ENCODE results near the gene CNNM4. TPM values are rescaled to one million over a fixed set of nuclear protein-coding genes. Genes with fewer than 3 reads are reported as not detected.
A peak's percentile ranks its signal among the peaks of the same experiment; 100 is the strongest.

Gene CNNM4
- total RNA-seq, 2 donors from 2014 or later, result 9.2 to 13.9 TPM

GRCh38 chr2:96817882-96818281, 57.2 kb downstream of the CNNM4 start:
- no peaks in the 10 kb centered on the region for H3K27me3 ChIP-seq (replicated peaks; ENCODE audit: insufficient read depth)
- no peaks in the 10 kb centered on the region for H3K9me3 ChIP-seq
- H3K27ac ChIP-seq, result no peak overlapping the region
- H3K36me3 ChIP-seq, result no peaks in the 10 kb centered on the region
- peaks cover 16% of the 10 kb centered on the region for H3K4me1 ChIP-seq (replicated peaks)
- no peak for DNase-seq (ENCODE audit: low spot score)
- peak overlapping the region in 1 of 2 donors; percentile 70 for H3K4me3 ChIP-seq
- 75% methylated on average over 8 of the region's 8 CpGs for whole genome bisulfite sequencing
- intact Hi-C loops (cut with DNase I), result loop anchor here (5.0 kb wide), 2 partner anchors 39 to 286 kb away; partner anchors contain the start of gene ANKRD39
- TF ChIP-seq POLR2AphosphoS5 (IDR thresholded peaks at IDR 0.05) (no peak), POLR2A (IDR thresholded peaks at IDR 0.05) (no peak)
- TF ChIP-seq, protein P1, sequence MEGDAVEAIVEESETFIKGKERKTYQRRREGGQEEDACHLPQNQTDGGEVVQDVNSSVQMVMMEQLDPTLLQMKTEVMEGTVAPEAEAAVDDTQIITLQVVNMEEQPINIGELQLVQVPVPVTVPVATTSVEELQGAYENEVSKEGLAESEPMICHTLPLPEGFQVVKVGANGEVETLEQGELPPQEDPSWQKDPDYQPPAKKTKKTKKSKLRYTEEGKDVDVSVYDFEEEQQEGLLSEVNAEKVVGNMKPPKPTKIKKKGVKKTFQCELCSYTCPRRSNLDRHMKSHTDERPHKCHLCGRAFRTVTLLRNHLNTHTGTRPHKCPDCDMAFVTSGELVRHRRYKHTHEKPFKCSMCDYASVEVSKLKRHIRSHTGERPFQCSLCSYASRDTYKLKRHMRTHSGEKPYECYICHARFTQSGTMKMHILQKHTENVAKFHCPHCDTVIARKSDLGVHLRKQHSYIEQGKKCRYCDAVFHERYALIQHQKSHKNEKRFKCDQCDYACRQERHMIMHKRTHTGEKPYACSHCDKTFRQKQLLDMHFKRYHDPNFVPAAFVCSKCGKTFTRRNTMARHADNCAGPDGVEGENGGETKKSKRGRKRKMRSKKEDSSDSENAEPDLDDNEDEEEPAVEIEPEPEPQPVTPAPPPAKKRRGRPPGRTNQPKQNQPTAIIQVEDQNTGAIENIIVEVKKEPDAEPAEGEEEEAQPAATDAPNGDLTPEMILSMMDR (IDR thresholded peaks at IDR 0.05), result no peak

GRCh38 chr2:96819128-96819875, 58.6 kb downstream of the CNNM4 start:
- no peak for TF ChIP-seq POLR2A (IDR thresholded peaks at IDR 0.05)
- no peak for TF ChIP-seq POLR2AphosphoS5 (IDR thresholded peaks at IDR 0.05)
- TF ChIP-seq, protein P1 (IDR thresholded peaks at IDR 0.05), result no peak
- intact Hi-C loops (cut with DNase I), result loop anchor here (5.0 kb wide), 2 partner anchors 38 to 287 kb away; partner anchors contain the start of gene ANKRD39
- Histone ChIP-seq H3K36me3 (no peaks in the 10 kb centered on the region), H3K9me3 (no peaks in the 10 kb centered on the region), H3K27ac (no peak overlapping the region), H3K4me1 (replicated peaks) (peaks cover 22% of the 10 kb centered on the region), H3K27me3 (replicated peaks; ENCODE audit: insufficient read depth) (no peaks in the 10 kb centered on the region), H3K4me3 (no peak overlapping the region)
- WGBS, result 53% methylated on average over 10 of the region's 10 CpGs
- DNase-seq (ENCODE audit: low spot score), result no peak

DNA sequence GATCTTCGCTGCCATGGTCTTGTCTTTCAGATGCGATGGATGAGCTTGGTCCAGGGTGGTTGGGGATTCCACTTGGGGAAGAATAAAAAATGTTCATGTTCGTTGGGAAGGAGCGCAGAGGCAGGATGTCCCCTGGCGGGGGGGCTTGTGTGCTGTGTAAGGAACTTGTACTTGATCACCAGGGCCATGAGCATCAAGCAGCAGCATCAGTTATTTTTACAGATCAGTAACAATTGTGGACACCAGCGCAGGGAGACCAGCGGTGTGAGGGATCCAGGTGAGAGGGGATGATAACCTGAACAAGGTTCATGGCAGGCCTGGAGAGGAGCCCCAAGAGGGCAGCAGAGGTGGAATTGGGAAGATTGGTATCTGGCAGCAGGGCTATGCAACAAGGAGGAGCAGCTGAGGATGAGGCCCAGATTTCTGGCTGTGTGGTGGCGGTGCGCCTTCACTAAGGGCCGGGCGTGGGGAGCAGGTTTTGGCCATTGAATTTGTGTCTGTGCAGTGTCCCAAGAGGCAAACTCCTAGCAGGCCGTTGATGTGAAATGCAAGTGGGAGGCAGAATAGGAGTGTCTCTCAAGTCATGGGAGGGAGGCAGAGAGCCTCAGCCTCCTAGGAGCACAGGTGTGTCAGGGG, 59.3 kb downstream of the CNNM4 start:
- Histone ChIP-seq H3K27me3 (replicated peaks; ENCODE audit: insufficient read depth) (no peaks in the 10 kb centered on the region), H3K27ac (no peak overlapping the region), H3K4me1 (replicated peaks) (peaks cover 22% of the 10 kb centered on the region), H3K9me3 (no peaks in the 10 kb centered on the region), H3K4me3 (no peak overlapping the region), H3K36me3 (no peaks in the 10 kb centered on the region)
- WGBS, result 87% methylated on average over 12 of the region's 12 CpGs
- intact Hi-C loops (cut with DNase I), result loop anchor here (5.0 kb wide), 2 partner anchors 37 to 288 kb away; partner anchors contain the start of gene ANKRD39
- DNase-seq (ENCODE audit: low spot score), result no peak
- TF ChIP-seq POLR2A (IDR thresholded peaks at IDR 0.05) (no peak), POLR2AphosphoS5 (IDR thresholded peaks at IDR 0.05) (no peak)
- TF ChIP-seq, protein P1 (IDR thresholded peaks at IDR 0.05), result no peak

DNA sequence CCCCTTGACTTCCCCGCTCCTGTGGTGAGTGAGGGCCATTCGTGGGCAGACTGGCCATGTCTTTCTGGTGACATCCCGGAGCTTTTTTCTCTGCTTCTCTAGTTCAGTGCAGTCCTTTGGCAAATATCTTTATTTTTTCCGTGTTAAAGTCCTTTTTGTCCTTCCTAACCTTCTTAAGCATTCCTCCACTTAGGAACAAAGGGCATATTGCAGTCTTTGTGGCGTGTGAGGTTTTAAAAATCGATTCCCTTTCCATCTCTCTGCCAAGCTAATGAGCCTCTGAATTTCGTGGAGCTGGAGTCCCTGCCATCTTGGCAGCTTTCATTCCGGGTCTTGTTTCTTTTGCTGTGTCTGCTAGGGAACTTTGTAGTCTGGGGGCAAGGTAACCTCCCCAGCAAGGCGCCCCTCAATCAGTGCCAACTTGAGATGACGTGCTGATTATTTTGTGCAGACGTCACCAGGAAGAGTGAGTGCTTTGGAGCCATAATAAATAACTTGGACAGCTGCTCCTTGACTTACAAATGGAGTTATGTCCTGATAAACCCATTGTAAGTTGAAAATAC, 60.5 kb downstream of the CNNM4 start:
- TF ChIP-seq, protein P1 (IDR thresholded peaks at IDR 0.05), result no peak
- TF ChIP-seq POLR2AphosphoS5 (IDR thresholded peaks at IDR 0.05), result no peak
- no peak for TF ChIP-seq POLR2A (IDR thresholded peaks at IDR 0.05)
- no peak for DNase-seq (ENCODE audit: low spot score)
- intact Hi-C loops (cut with DNase I), result no loop called here
- H3K9me3 ChIP-seq, result no peaks in the 10 kb centered on the region
- 56% methylated on average over 11 of the region's 11 CpGs for WGBS
- H3K4me1 ChIP-seq (replicated peaks), result peaks cover 22% of the 10 kb centered on the region
- H3K27ac ChIP-seq, result no peak overlapping the region
- H3K36me3 ChIP-seq, result no peaks in the 10 kb centered on the region
- no peak overlapping the region for H3K4me3 ChIP-seq
- H3K27me3 ChIP-seq (replicated peaks; ENCODE audit: insufficient read depth), result no peaks in the 10 kb centered on the region
